GM23248 (cell line): ENCODE data around the gene FBXW9.

Experiments
- EZH2 ChIP-seq: fragments of 200-600 bp; sonication (generic); IDR thresholded peaks from 2 replicates; pipeline ENCODE4 v1.6.1; 2018; ENCODE audit warnings: antibody characterized with exemption, mild to moderate bottlenecking; ENCODE audit not compliant: insufficient read depth, poor library complexity, severe bottlenecking
- EZH2phosphoT487 ChIP-seq: fragments of 200-600 bp; sonication (generic); IDR thresholded peaks from 2 replicates; pipeline ENCODE4 v1.6.1; 2018; ENCODE audit warnings: antibody characterized with exemption, moderate library complexity, mild to moderate bottlenecking, low read depth; ENCODE audit not compliant: insufficient read depth

GRCh38 chr19:12649941-12650340 is 46.5 kb downstream of the FBXW9 start:
- TF ChIP-seq EZH2 (no peak), EZH2phosphoT487 (no peak)
